Uterus (tissue), 4 donors: ENCODE data around the gene SEPTIN6. TPM values are rescaled to one million over a fixed set of nuclear protein-coding genes. Genes with fewer than 3 reads are reported as not detected.

ENCODE experiments used
- DNase-seq, 2 donors: peaks; one replicate each; pipeline ENCODE4 v3.0.0-alpha.2; 2019 to 2020
- H3K27ac ChIP-seq, 2 donors: fragments of 200-600 bp; sonication (generic); 1 replicate in 1 of 2; 2 replicates in 1 of 2; pipeline ENCODE4 v1.5.1; 2016 to 2018
- H3K27me3 ChIP-seq, 2 donors: fragments of 200-600 bp; sonication (generic); one replicate each; pipeline ENCODE4 v1.5.1; 2018 to 2019; ENCODE audit warnings: control low read depth in 1 of 2
- H3K36me3 ChIP-seq, 2 donors: fragments of 200-600 bp; sonication (generic); one replicate each; pipeline ENCODE4 v1.5.1; 2019; ENCODE audit warnings: control low read depth in 1 of 2
- H3K4me1 ChIP-seq, 2 donors: fragments of 200-600 bp; sonication (generic); one replicate each; pipeline ENCODE4 v1.5.1; 2018 to 2019; ENCODE audit warnings: control low read depth in 1 of 2
- H3K4me3 ChIP-seq, 2 donors: fragments of 200-600 bp; sonication (generic); 1 replicate in 1 of 2; 2 replicates in 1 of 2; pipeline ENCODE4 v1.5.1; 2018 to 2019; ENCODE audit warnings: mild to moderate bottlenecking in 1 of 2
- H3K9me3 ChIP-seq, 2 donors: fragments of 200-600 bp; sonication (generic); one replicate each; pipeline ENCODE4 v1.5.1; 2019; ENCODE audit warnings: control low read depth in 1 of 2
- CTCF ChIP-seq, 4 experiments: fragments of 200-600 bp in 2 of 4; fragments of 450-650 bp in 2 of 4; sonication (generic) in 2 of 4; IDR thresholded peaks; one replicate each; pipeline ENCODE4 v1.5.1; 2016 to 2019; ENCODE audit warnings: antibody characterized with exemption in 4 of 4, mild to moderate bottlenecking in 2 of 4, moderate library complexity in 1 of 4
- POLR2A ChIP-seq, 2 donors: fragments of 450-650 bp; IDR thresholded peaks; one replicate each; pipeline ENCODE4 v1.6.1; 2016; ENCODE audit warnings: antibody characterized with exemption in 2 of 2, mild to moderate bottlenecking in 1 of 2, moderate library complexity in 1 of 2
- intact Hi-C: fragments of 100-400 bp; cut with DNase I; formaldehyde crosslinking; loops from one replicate; pipeline ENCODE4 v1.15.1; 2023; ENCODE audit warnings: low total_unique reads
- total RNA-seq, 4 donors: library from RNA; depleted of rRNA in 3 of 4; stranded (reverse); fragments of >200 nt in 3 of 4; gene quantifications; one replicate each; pipeline versions ENCODE4 v1.1.0 to v1.2.4, GENCODE V29; 2014 to 2023
- donor health status: DM: yes; HTN: yes; CAD: no.

SEPTIN6 gene
- total RNA-seq, 4 donors from 2014 or later, result 1.8 to 34.8 (median 15.5) TPM

- TF ChIP-seq CTCF (IDR thresholded peaks at IDR 0.05) (no peak), POLR2A (IDR thresholded peaks at IDR 0.05) (no peak)
- no peaks in the 10 kb centered on the region for H3K9me3 ChIP-seq
- intact Hi-C loops, result no loop called here
- no peaks in the 10 kb centered on the region for H3K4me1 ChIP-seq
- H3K27me3 ChIP-seq, result no peaks in the 10 kb centered on the region
- H3K27ac ChIP-seq, result no peak overlapping the region
- H3K4me3 ChIP-seq, result no peak overlapping the region
- no peak for DNase-seq
- no peaks in the 10 kb centered on the region for H3K36me3 ChIP-seq
These were observed 10.7 kb downstream of the SEPTIN6 start for GRCh38 chrX:119682019-119682989.

GRCh38 chrX:119677654-119677981, 15.3 kb downstream of the SEPTIN6 start:
- H3K4me3 ChIP-seq, result no peak overlapping the region
- intact Hi-C loops, result no loop called here
- H3K27me3 ChIP-seq, result no peaks in the 10 kb centered on the region
- TF ChIP-seq CTCF (IDR thresholded peaks at IDR 0.05), result no peak
- TF ChIP-seq POLR2A (IDR thresholded peaks at IDR 0.05), result no peak
- H3K27ac ChIP-seq, result no peak overlapping the region
- no peaks in the 10 kb centered on the region for H3K36me3 ChIP-seq
- no peak for DNase-seq
- H3K4me1 ChIP-seq, result no peaks in the 10 kb centered on the region
- H3K9me3 ChIP-seq, result no peaks in the 10 kb centered on the region

GRCh38 chrX:119676949-119677653, 15.9 kb downstream of the SEPTIN6 start:
- no peak for TF ChIP-seq POLR2A (IDR thresholded peaks at IDR 0.05)
- TF ChIP-seq CTCF (IDR thresholded peaks at IDR 0.05), result no peak
- Histone ChIP-seq H3K27ac (no peak overlapping the region), H3K9me3 (no peaks in the 10 kb centered on the region), H3K4me3 (no peak overlapping the region), H3K27me3 (no peaks in the 10 kb centered on the region), H3K4me1 (no peaks in the 10 kb centered on the region), H3K36me3 (no peaks in the 10 kb centered on the region)
- no peak for DNase-seq
- intact Hi-C loops, result no loop called here

GRCh38 chrX:119673336-119673735, 19.6 kb downstream of the SEPTIN6 start:
- no peaks in the 10 kb centered on the region for H3K9me3 ChIP-seq
- no peak for DNase-seq
- intact Hi-C loops, result no loop called here
- H3K27me3 ChIP-seq, result no peaks in the 10 kb centered on the region
- no peaks in the 10 kb centered on the region for H3K4me1 ChIP-seq
- H3K4me3 ChIP-seq, result no peak overlapping the region
- TF ChIP-seq CTCF (IDR thresholded peaks at IDR 0.05), result no peak
- no peak for TF ChIP-seq POLR2A (IDR thresholded peaks at IDR 0.05)
- H3K27ac ChIP-seq, result no peak overlapping the region
- H3K36me3 ChIP-seq, result no peaks in the 10 kb centered on the region

GRCh38 chrX:119672426-119672825, 20.5 kb downstream of the SEPTIN6 start:
- no peaks in the 10 kb centered on the region for H3K4me1 ChIP-seq
- no peak for DNase-seq
- no peaks in the 10 kb centered on the region for H3K9me3 ChIP-seq
- intact Hi-C loops, result no loop called here
- H3K36me3 ChIP-seq, result no peaks in the 10 kb centered on the region
- H3K27ac ChIP-seq, result no peak overlapping the region
- no peak for TF ChIP-seq CTCF (IDR thresholded peaks at IDR 0.05)
- TF ChIP-seq POLR2A (IDR thresholded peaks at IDR 0.05), result no peak
- no peak overlapping the region for H3K4me3 ChIP-seq
- H3K27me3 ChIP-seq, result no peaks in the 10 kb centered on the region
